ENCODE data around the gene TPPP3. TPM values are rescaled to one million over a fixed set of nuclear protein-coding genes. Genes with fewer than 3 reads are reported as not detected.
A peak's percentile ranks its signal among the peaks of the same experiment; 100 is the strongest.

The TPPP3 gene
- total RNA-seq, 4 donors from 2014 or later: 14.8 to 111 (median 55.0) TPM

DNA sequence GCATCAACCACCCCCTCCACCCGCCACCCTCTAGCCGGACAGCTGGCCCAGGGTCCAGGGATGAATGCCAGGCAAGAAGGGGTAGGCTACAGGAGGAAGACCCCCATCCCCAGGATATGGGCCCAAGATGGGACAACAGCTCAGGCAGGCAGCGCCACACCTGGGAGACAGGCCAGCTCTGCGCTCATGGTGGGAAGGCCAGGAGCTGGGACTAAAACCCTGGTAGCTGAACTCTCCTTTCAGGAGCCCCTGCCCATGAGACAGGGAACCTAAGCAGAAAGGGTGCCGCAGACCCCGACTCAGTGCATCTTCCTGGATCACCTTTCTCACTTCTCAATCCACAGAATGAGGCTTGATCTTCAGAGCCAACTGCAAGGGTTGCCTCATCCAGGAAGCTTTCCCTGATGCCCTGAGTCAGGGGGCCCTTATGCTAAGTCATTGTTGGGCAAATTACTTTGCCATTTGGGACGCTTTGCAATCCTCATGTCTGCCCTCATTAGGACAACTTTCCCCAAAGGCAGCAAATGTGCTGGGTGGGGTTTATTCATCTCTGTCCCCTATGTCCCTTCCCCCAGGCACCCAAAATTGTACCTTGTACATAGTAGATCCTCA lies 14.0 kb upstream of the TPPP3 start:
- no peak for ATAC-seq
- TF ChIP-seq POLR2AphosphoS5 (IDR thresholded peaks at IDR 0.05) (no peak), CTCF (IDR thresholded peaks at IDR 0.05) (no peak), EP300 (IDR thresholded peaks at IDR 0.05) (no peak), POLR2A (IDR thresholded peaks at IDR 0.05) (no peak)

GRCh38 chr16:67406111-67406971 lies 13.0 kb upstream of the TPPP3 start:
- 72 to 100% methylated on average over 1 to 13 of the region's 18 CpGs for WGBS, 2 donors (ENCODE audit: low coverage in 1 of 2)
- peak overlapping the region in 3 of 4 donors; percentile 64 to 76 (median 68) for H3K27ac ChIP-seq
- H3K27me3 ChIP-seq: no peaks in the 10 kb centered on the region
- peak; percentile 72 for ATAC-seq
- TF ChIP-seq POLR2A (IDR thresholded peaks at IDR 0.05) (no peak), CTCF (IDR thresholded peaks at IDR 0.05) (no peak), EP300 (IDR thresholded peaks at IDR 0.05) (no peak), POLR2AphosphoS5 (IDR thresholded peaks at IDR 0.05) (no peak)
- no peaks in the 10 kb centered on the region for H3K9me3 ChIP-seq
- H3K4me1 ChIP-seq: peaks cover 0 to 17% (median 11%) of the 10 kb centered on the region in 3 donors
- peaks cover 0 to 18% of the 10 kb centered on the region in 2 donors for H3K36me3 ChIP-seq
- H3K4me3 ChIP-seq: no peak overlapping the region

More for the DNA sequence above, 14.0 kb upstream of the TPPP3 start:
- H3K27ac ChIP-seq: peak overlapping the region in 3 of 4 donors; percentile 64 to 76 (median 68)
- peaks cover 0 to 17% (median 11%) of the 10 kb centered on the region in 3 donors for H3K4me1 ChIP-seq
- H3K36me3 ChIP-seq: peaks cover 0 to 18% of the 10 kb centered on the region in 2 donors
- 71 to 92% methylated on average over 1 to 2 of the region's 7 CpGs for WGBS, 2 donors (ENCODE audit: low coverage in 1 of 2)
- no peaks in the 10 kb centered on the region for H3K9me3 ChIP-seq
- H3K27me3 ChIP-seq: no peaks in the 10 kb centered on the region
- no peak overlapping the region for H3K4me3 ChIP-seq

GRCh38 chr16:67405336-67405735 lies 12.0 kb upstream of the TPPP3 start:
- H3K4me1 ChIP-seq: peaks cover 0 to 17% (median 11%) of the 10 kb centered on the region in 3 donors
- no peak for ATAC-seq
- WGBS, 2 donors (ENCODE audit: low coverage in 1 of 2): 84% methylated on average over 7 of the region's 8 CpGs; no CpG with 5 or more reads in 1 of the 2 donors
- H3K27ac ChIP-seq: peak overlapping the region in 2 of 4 donors; percentile 3 to 64
- peaks cover 0 to 18% of the 10 kb centered on the region in 2 donors for H3K36me3 ChIP-seq
- no peak overlapping the region for H3K4me3 ChIP-seq
- TF ChIP-seq CTCF (IDR thresholded peaks at IDR 0.05) (no peak), EP300 (IDR thresholded peaks at IDR 0.05) (no peak), POLR2A (IDR thresholded peaks at IDR 0.05) (no peak), POLR2AphosphoS5 (IDR thresholded peaks at IDR 0.05) (no peak)
- no peaks in the 10 kb centered on the region for H3K27me3 ChIP-seq
- H3K9me3 ChIP-seq: no peaks in the 10 kb centered on the region

DNA sequence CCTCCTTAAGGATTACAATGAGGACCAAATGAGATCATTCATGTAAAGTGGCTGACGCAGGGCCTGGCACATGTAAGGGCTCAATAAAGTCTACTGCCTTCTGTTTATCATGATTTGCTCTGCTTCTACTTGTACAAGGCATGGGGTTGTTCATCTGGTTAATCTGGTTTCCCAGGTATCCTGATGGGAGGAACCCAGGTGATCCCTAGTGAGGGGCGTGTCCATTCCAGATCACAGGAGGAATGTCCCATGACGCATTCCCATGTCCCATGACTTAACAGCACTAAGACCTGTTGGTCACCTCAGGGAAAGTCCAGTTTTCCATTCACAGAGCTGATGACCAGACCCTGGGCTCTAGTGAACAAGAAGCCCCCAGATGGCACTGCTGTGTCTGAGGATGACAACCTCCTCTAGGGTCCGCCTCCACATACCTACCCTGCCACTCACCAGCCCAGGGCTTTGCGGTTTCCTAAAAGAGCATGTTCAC lies 11.5 kb upstream of the TPPP3 start:
- TF ChIP-seq POLR2AphosphoS5 (IDR thresholded peaks at IDR 0.05) (no peak), CTCF (IDR thresholded peaks at IDR 0.05) (no peak), POLR2A (IDR thresholded peaks at IDR 0.05) (no peak), EP300 (IDR thresholded peaks at IDR 0.05) (no peak)
- H3K36me3 ChIP-seq: peaks cover 0 to 18% of the 10 kb centered on the region in 2 donors
- no peak overlapping the region for H3K27ac ChIP-seq
- peaks cover 0 to 19% (median 11%) of the 10 kb centered on the region in 3 donors for H3K4me1 ChIP-seq
- no peaks in the 10 kb centered on the region for H3K9me3 ChIP-seq
- 94 to 100% methylated on average over 1 to 3 of the region's 5 CpGs for WGBS, 2 donors (ENCODE audit: low coverage in 1 of 2)
- no peak for ATAC-seq
- H3K27me3 ChIP-seq: no peaks in the 10 kb centered on the region
- H3K4me3 ChIP-seq: no peak overlapping the region

Data from gastroesophageal sphincter (tissue), 4 donors.